GM19099 (cell line): ENCODE data around the gene DACT1.

Source experiments
- POLR2A ChIP-seq: IDR thresholded peaks from 3 replicates; pipeline ENCODE4 v1.6.1; 2011; ENCODE audit warnings: low read depth; ENCODE audit not compliant: insufficient read length; ENCODE audit errors: extremely low read depth

The DACT1 gene

DNA sequence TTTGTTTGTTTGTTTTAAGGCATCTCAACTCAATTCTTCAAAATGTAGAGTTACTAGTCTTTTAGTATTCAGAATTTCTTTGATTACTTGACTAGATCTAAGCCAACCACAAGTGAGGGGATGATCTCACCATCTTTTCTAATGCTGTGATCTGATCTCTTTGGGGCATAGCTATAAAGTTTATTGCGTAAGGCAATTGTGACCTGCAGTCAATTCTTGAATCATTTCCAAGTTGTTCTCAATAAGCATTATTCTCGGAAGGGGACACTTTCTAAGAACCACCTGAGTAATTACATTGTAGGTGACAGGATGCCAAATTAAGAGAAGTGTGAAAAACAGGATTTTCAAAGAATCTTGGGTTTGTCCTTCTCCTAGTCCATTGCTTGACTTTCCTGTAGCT is 13.1 kb downstream of the DACT1 start:
- TF ChIP-seq POLR2A: no peak

DNA sequence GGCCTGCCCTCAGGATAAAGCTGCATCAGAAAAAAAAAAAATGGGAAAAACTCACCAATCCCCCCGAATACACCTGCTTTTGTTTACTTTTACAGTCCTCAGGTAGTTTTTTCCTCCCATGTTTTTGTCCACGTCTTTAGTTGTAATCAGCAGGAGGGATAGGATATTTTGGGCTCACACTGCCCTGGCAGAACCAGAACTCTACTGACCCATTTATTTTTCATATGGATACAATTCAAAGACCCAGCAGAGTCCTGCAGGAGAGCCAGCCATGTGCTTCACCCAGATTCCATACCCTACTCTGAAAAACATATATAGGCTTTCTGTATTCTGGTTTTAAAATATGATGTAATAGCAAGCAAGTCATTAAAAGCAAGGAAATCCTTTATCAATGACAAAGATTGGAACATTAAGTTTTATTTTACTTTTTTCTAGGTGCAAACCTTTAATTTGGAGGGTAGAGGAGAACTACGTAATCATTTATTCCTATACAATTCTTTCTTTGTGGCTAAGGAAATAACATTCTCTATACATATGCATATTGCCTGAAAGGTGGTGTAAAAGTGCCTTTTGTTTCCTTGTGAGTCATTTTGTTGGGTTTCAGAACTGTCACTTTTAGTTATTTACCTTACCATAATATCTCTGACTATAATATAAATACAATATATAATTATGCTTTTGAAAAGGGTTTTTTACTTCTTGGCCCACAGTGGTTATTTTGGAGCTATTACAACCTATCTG is 19.1 kb downstream of the DACT1 start:
- TF ChIP-seq POLR2A: no peak

DNA sequence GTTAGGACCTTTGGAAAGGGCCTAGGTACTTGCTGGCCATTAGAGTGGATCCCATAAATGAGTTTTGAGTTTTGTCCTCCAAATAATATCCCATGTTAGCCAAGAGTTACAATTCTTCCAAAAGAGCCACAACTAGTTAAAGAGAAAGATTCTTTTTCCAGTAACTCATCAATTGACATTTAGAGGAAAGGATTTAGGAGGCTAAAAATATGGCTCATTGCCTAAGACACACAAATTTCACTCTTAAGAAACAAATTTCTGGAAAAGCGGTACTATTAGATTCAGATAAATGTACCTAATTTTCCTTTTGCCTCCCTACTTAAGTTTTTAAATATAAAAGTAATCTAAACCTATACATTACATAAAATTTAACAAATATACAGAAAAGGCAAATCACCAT is 21.3 kb downstream of the DACT1 start:
- no peak for TF ChIP-seq POLR2A

DNA sequence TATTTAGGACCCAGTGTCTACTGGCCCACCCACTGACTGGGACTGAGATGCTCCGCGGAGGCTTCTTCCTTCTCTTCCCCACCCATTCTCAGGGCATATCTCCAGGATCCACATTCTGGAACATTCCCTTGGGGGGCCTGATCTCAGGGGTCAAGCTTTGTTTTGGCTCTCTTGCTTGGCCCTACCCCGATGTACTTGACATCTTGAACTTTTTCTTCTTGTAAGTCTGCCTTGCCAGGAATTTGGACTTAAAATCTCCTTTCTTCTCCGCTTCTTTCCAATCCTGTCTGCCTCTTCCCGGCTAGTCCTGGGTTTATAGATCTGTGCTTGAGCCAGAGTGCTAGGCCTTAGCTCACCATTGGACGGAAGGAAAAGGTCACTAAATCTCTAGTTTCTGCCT is 22.1 kb downstream of the DACT1 start:
- no peak for TF ChIP-seq POLR2A

DNA sequence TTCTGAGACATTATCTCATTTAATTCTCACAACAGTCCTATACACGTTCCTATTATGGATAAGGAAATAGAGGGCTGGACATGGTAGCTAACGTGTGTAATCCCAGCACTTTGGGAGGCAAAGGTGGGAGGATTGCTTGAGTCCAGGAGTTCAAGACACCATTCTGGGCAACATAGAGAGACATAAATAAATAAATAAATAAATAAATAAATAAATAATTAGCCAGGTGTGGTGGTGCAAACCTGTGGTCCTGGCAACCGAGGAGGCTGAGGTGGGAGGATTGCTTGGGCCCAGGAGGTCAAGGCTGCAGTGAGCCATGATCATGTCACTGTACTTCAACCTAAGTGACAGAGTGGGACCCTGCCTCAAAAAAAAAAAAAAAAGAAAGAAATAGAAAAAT is 22.6 kb downstream of the DACT1 start:
- no peak for TF ChIP-seq POLR2A

DNA sequence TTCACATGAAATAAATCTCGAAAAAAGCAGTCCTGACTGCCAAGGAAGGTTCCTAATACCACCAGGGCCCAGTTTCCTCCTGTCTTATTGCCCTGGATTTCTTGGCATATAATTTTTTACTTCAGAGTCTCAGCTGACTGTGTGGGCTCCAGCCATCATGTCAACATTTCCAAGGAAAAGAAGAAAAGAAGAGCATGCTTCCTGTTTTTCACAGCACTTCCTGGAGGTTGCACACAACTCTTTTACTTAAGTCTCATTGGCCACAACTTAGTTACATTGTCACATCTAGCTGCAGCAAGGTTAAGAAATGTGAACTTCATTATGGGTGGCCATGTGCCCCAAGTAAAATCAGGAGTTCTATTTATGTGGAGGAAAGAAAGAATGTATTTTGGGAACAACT is 24.3 kb downstream of the DACT1 start:
- TF ChIP-seq POLR2A: no peak

DNA sequence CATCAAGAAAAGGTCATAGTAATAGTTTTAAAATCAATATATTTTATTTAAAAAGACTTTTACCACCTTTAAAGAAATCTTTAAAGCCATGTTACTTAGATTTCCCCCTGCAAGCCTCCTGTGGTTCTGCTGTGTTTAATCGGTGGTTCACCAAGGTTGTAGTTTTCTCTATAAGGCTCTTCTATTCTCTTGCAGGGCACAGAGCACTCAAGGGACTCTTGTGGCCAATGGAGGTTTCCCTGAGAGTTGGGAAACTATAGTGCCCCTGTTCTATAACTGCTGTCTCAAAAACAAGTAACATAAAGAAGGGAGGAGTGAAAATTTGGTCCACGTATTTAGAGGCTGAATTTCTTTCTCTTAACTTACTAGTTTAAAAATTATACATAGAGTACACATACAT is 25.0 kb downstream of the DACT1 start:
- no peak for TF ChIP-seq POLR2A

DNA sequence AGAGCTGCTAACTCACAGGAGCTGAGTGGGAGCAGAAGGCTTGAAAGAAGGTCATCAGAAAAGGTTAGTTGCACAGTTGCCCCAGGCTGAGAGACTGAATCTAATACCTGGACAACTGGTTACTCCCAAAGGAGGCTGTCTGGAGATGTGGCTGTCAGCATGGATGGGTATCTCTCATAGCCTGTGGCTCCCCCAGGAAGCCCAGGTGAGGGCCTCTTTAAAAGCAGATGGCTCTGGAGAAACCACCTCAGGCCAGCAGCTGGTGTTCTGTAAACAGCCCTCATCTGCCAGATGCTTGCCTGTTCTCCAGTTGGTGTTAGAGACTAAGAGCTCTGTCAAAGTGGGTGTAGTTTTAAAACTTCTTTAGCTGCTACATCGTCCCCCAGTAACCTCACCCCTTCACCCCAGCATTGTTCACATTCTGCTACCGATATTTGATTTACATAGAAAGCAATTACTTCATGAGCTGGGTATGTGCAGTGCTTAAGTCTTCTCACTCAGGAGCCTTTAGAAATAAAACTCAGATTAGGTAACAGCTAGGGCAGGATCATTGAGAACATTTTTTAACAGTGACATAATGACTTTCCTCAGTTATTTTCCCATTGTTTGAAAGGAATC is 25.8 kb downstream of the DACT1 start:
- TF ChIP-seq POLR2A: no peak

DNA sequence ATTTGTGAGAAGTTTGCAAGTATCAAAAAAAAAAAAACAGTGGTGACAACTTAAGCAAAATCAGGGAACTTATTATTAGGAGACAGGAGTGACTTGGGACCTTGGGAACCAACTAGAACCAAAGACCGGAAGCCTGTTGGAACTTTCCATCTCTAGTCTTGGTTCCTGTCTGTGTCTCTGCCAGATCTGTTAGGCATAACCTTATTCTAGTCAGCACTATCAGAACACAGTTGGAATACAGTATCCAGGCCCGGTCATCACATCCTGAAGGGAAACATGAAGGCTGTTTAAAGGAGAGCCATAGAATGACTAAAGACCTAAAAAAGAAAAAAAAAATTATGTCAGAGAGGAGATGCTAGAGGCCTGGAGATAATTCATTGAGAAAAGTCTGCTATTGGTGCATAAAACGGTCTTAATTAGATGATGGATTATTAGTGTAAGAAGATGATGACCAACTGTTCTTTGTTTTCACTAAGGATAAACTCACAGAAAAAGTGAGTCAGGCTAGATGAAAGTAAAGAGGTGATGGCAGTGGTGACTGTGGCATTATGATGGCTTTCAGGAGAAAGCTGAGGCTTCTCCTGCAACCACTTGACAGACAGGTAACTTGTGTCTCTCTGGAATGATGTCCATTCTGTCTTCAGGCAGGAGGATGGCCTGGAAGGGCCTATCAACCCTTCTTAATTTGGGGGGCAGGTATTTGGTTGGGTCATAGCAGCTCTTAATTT is 28.2 kb downstream of the DACT1 start:
- TF ChIP-seq POLR2A: no peak

DNA sequence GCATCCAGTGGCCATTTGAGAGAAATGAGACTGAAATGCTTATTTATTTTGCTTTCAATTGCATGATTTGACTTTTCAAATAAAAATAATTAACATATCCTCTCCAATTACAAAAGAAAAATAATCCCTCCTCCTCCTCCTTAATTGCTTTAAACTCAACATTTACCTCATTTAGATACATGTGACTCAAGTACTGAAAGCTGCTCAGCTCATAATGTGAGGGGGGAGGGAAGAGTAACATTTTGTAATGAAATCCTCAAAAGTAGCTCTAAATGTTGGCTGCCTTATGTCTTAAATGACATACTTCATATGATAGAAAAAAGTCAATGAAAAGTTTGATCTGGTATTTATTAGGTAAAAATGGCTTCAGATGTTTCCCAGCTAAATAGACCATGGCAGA is 29.0 kb downstream of the DACT1 start:
- no peak for TF ChIP-seq POLR2A

DNA sequence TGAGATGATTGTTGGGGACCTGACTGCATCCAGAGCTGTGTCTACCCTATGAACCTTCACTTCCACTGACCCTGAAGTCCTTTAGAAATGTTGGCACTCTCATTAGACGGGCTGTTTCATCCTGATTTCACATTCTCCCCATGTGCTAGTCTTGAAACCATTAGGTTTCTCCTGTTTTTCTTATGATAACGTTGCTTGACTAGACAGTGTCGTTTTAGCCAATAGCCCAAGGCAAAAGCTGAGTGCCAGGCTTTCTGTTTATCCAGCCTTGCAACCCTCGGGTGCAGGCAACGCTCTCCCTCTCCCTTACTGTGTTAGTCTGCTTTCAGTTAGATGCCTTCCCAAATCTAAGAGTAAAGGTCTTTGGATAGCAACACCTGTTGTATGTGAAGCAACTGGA is 30.1 kb downstream of the DACT1 start:
- no peak for TF ChIP-seq POLR2A

DNA sequence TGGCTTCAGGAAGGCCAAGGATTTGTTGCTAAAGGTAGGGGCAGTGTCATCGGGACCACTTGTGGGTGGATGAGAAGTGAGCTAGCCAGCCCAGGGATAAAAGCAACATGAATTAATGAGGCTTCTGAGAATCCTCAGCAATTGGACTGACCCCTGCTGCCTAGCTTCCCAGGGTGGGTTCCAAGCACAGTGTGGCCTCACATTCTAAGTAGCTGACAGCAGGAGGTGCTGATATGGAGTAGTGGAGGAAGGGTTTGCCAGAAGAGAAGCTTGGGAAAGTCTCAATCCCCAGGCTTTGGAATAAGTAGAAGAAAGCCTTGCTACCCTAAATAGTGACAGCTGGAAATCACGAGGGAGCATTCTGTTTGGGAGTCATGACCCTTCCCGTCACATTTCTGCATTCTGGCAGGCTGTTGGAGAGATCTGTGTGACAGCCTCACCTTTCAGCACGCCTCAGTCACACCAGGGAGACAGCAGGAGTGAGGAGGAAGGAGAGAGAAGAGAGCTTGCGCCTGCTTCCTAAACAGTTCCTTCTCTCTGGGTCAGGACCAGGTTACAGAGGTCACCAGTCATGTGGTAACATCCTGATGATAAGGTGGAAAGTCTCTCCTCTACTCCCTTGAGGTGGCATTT is 31.2 kb downstream of the DACT1 start:
- no peak for TF ChIP-seq POLR2A

DNA sequence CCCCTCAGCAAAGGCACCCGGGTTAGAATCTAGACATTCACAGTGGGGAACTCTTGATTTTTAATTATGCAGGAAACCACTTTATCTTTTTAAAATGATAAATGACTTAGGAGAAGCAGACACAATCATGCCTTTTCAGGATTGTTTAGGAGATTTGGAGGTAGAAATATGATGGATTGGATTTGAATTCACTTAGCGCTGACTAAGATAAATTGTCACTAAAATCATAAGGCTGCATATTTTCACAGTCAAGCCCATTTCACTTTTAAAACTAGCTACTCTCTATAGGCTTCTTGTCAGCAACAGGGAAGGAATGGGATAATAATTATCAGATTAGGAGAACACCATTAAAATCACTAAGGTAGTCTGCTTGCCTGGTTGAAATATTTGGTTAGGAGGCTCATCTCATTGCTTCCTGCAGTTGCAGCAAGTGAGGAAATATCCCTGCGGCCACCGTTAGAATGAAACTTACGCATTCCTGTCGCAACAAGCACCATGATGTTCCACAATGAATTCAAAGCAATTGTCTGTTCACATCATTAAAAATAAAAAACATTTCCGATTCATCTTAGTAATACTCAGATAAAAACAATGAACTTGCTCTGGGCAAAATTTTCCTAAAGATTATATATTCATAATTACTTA is 31.9 kb downstream of the DACT1 start:
- no peak for TF ChIP-seq POLR2A

DNA sequence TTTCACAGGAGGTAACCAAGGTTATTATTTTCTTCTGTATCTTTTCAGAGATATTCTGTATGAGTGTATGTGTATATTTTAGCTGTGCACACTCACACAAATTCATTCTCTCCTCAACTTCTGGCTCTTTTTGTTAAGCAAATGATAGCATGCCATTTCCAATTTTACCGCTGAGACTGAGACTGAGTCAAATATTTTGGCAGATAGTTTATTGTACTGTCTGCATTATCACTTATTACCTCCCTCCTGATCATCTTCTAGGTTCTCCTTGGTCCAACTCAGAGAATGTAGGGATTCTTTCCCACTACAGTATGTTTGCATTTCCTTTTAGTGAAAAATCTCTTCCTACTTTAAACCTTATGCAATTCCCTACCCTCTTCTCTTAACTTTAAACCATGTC is 33.3 kb downstream of the DACT1 start:
- TF ChIP-seq POLR2A: no peak

DNA sequence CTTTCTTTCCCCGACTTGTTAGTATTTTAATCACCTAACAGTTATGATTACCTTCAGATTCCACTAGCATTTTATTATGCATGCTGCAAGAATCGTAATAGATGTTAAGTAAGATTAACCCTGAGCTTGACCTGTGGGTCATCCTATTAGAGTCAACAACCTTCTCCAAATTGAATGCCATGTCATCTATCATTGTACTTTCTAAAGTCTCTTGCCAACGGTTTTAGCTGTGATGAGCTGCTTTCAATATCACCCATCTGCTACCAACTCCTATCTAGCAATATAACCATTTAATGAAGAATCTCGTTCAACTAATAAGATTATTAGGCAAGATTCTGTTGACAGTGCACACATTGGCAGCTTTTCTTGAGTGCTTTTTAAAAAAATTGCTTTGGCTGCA is 33.7 kb downstream of the DACT1 start:
- no peak for TF ChIP-seq POLR2A
